T-cell (primary cell): Measurements from ENCODE around the gene THOP1. TPM values are rescaled to one million over a fixed set of nuclear protein-coding genes. Genes with fewer than 3 reads are reported as not detected.

Experiments used
- total RNA-seq, 35 experiments: library from RNA in 6 of 35; stranded (reverse) in 6 of 35; fragments of 120-200 nt in 1 of 35; gene quantifications; one replicate each; pipeline versions ENCODE4 v1.2.1 to v1.2.4 and lab custom pipeline; 2013 to 2026

THOP1 gene
- total RNA-seq, 5 donors from 2014 or later (not counting 1 experiment from before 2014, with no cell fraction given) = 30.8 to 46.6 (median 41.9) TPM

Other genes with a start within 250 kb of the THOP1 start
- 1 to 10 TPM; 4.5 to 7.2 (median 5.7) TPM for gene GNG7, start 82.8 kb upstream of the THOP1 start, total RNA-seq
- gene DIRAS1, start 64.1 kb upstream of the THOP1 start, total RNA-seq = under 1 TPM; 0.53 to 0.70 (median 0.60) TPM
- gene SLC39A3, start 45.5 kb upstream of the THOP1 start, total RNA-seq = 10 to 100 TPM; 13.2 to 24.5 (median 19.6) TPM
- 10 to 100 TPM; 28.9 to 42.5 (median 36.7) TPM for gene SGTA, start 2.2 kb upstream of the THOP1 start, total RNA-seq
- gene ZNF554, start 34.4 kb downstream of the THOP1 start, total RNA-seq = 1 to 10 TPM; 5.5 to 9.0 (median 7.5) TPM
- gene ZNF555, start 56.0 kb downstream of the THOP1 start, total RNA-seq = 10 to 100 TPM in 1 of 5 donors, 1 to 10 TPM in 4; 3.7 to 10.9 (median 6.7) TPM
- gene ZNF556, start 81.8 kb downstream of the THOP1 start, total RNA-seq = not detected
- gene ZNF57, start 115.4 kb downstream of the THOP1 start, total RNA-seq = 1 to 10 TPM; 2.7 to 6.0 (median 3.7) TPM
- 1 to 10 TPM; 4.1 to 6.5 (median 4.8) TPM for gene ZNF77, start 159.5 kb downstream of the THOP1 start, total RNA-seq
- under 1 TPM in 3 of 5 donors, not detected in 2; 0.36 to 0.61 (median 0.50) TPM for gene TLE6, start 192.1 kb downstream of the THOP1 start, total RNA-seq
- gene TLE2, start 243.8 kb downstream of the THOP1 start, total RNA-seq = 10 to 100 TPM; 16.7 to 29.7 (median 21.5) TPM